ENCODE data around the gene MUSTN1.

The MUSTN1 gene

GRCh38 chr3:52846432-52846965 lies 11.7 kb upstream of the MUSTN1 start:
- no peak overlapping the region for H3K4me3 Mint-ChIP-seq
- H3K27ac Mint-ChIP-seq: no peak overlapping the region
- H3K27me3 Mint-ChIP-seq: no peaks in the 10 kb centered on the region
- H3K4me1 Mint-ChIP-seq: peaks cover 4% of the 10 kb centered on the region
- no peak for DNase-seq
- no peaks in the 10 kb centered on the region for H3K9me3 Mint-ChIP-seq
- CTCF ChIA-PET: interaction anchor here (0.9 to 2.5 kb wide), 5 partner anchors 8 to 225 kb away, joined by 3 to 9 read pairs (median 5); no protein-coding TSS in a partner anchor
- H3K36me3 Mint-ChIP-seq: peaks cover 5% of the 10 kb centered on the region

GRCh38 chr3:52845691-52846431 lies 11.0 kb upstream of the MUSTN1 start:
- no peak overlapping the region for H3K27ac Mint-ChIP-seq
- H3K4me1 Mint-ChIP-seq: peaks cover 4% of the 10 kb centered on the region
- H3K9me3 Mint-ChIP-seq: no peaks in the 10 kb centered on the region
- H3K4me3 Mint-ChIP-seq: no peak overlapping the region
- no peaks in the 10 kb centered on the region for H3K27me3 Mint-ChIP-seq
- H3K36me3 Mint-ChIP-seq: peaks cover 6% of the 10 kb centered on the region
- CTCF ChIA-PET: interaction anchor here (1.0 to 1.8 kb wide), 6 partner anchors 13 to 225 kb away, joined by 3 to 5 read pairs (median 4); no protein-coding TSS in a partner anchor
- DNase-seq: peak; percentile 32

- no peaks in the 10 kb centered on the region for H3K27me3 Mint-ChIP-seq
- CTCF ChIA-PET: interaction anchor here (1.1 to 1.8 kb wide), 4 partner anchors 13 to 226 kb away, joined by 3 to 4 read pairs (median 4); no protein-coding TSS in a partner anchor
- peaks cover 7% of the 10 kb centered on the region for H3K36me3 Mint-ChIP-seq
- no peak overlapping the region for H3K4me3 Mint-ChIP-seq
- no peaks in the 10 kb centered on the region for H3K9me3 Mint-ChIP-seq
- H3K4me1 Mint-ChIP-seq: peaks cover 4% of the 10 kb centered on the region
- DNase-seq: no peak
- no peak overlapping the region for H3K27ac Mint-ChIP-seq
These were observed 10.3 kb upstream of the MUSTN1 start for GRCh38 chr3:52845157-52845556.

GRCh38 chr3:52844290-52844975 lies 9.6 kb upstream of the MUSTN1 start:
- Mint-ChIP-seq H3K27ac (no peak overlapping the region), H3K4me3 (no peak overlapping the region), H3K36me3 (peaks cover 8% of the 10 kb centered on the region), H3K4me1 (peaks cover 9% of the 10 kb centered on the region), H3K27me3 (no peaks in the 10 kb centered on the region), H3K9me3 (no peaks in the 10 kb centered on the region)
- CTCF ChIA-PET: interaction anchor here (1.1 to 1.2 kb wide), 3 partner anchors 88 to 227 kb away, joined by 3 to 4 read pairs (median 3); no protein-coding TSS in a partner anchor
- no peak for DNase-seq

- Mint-ChIP-seq H3K27ac (no peak overlapping the region), H3K9me3 (no peaks in the 10 kb centered on the region), H3K36me3 (peaks cover 8% of the 10 kb centered on the region), H3K27me3 (no peaks in the 10 kb centered on the region), H3K4me1 (peaks cover 14% of the 10 kb centered on the region), H3K4me3 (no peak overlapping the region)
- CTCF ChIA-PET: interaction anchor here (1.1 to 1.2 kb wide), 2 partner anchors 12 to 228 kb away, joined by 3 read pairs; no protein-coding TSS in a partner anchor
- no peak for DNase-seq
These were observed 9.1 kb upstream of the MUSTN1 start for GRCh38 chr3:52843881-52844280.

GRCh38 chr3:52843108-52843865 lies 8.5 kb upstream of the MUSTN1 start:
- H3K9me3 Mint-ChIP-seq: no peaks in the 10 kb centered on the region
- peaks cover 8% of the 10 kb centered on the region for H3K36me3 Mint-ChIP-seq
- CTCF ChIA-PET: interaction anchor here (1.1 to 1.2 kb wide), 2 partner anchors 11 to 229 kb away, joined by 3 read pairs; no protein-coding TSS in a partner anchor
- no peak overlapping the region for H3K4me3 Mint-ChIP-seq
- DNase-seq: no peak
- H3K4me1 Mint-ChIP-seq: peaks cover 20% of the 10 kb centered on the region
- no peak overlapping the region for H3K27ac Mint-ChIP-seq
- no peaks in the 10 kb centered on the region for H3K27me3 Mint-ChIP-seq

- H3K4me1 Mint-ChIP-seq: peaks cover 29% of the 10 kb centered on the region
- no peaks in the 10 kb centered on the region for H3K27me3 Mint-ChIP-seq
- DNase-seq: no peak
- no peaks in the 10 kb centered on the region for H3K9me3 Mint-ChIP-seq
- no peak overlapping the region for H3K27ac Mint-ChIP-seq
- H3K4me3 Mint-ChIP-seq: no peak overlapping the region
- H3K36me3 Mint-ChIP-seq: peaks cover 12% of the 10 kb centered on the region
- CTCF ChIA-PET: no interaction called here
These were observed 7.6 kb upstream of the MUSTN1 start for GRCh38 chr3:52842424-52842823.

GRCh38 chr3:52841981-52842340 lies 7.1 kb upstream of the MUSTN1 start:
- no peak overlapping the region for H3K4me3 Mint-ChIP-seq
- peaks cover 33% of the 10 kb centered on the region for H3K4me1 Mint-ChIP-seq
- CTCF ChIA-PET: no interaction called here
- H3K27me3 Mint-ChIP-seq: no peaks in the 10 kb centered on the region
- no peak overlapping the region for H3K27ac Mint-ChIP-seq
- H3K36me3 Mint-ChIP-seq: peaks cover 12% of the 10 kb centered on the region
- DNase-seq: no peak
- H3K9me3 Mint-ChIP-seq: no peaks in the 10 kb centered on the region

- DNase-seq: no peak
- CTCF ChIA-PET: no interaction called here
- Mint-ChIP-seq H3K4me1 (peaks cover 34% of the 10 kb centered on the region), H3K4me3 (no peak overlapping the region), H3K27ac (no peak overlapping the region), H3K36me3 (peaks cover 12% of the 10 kb centered on the region), H3K27me3 (no peaks in the 10 kb centered on the region), H3K9me3 (no peaks in the 10 kb centered on the region)
These were observed 6.6 kb upstream of the MUSTN1 start for GRCh38 chr3:52841211-52841980.

GRCh38 chr3:52839892-52840545 lies 5.2 kb upstream of the MUSTN1 start:
- peaks cover 12% of the 10 kb centered on the region for H3K36me3 Mint-ChIP-seq
- no peaks in the 10 kb centered on the region for H3K9me3 Mint-ChIP-seq
- no peak overlapping the region for H3K27ac Mint-ChIP-seq
- no peaks in the 10 kb centered on the region for H3K27me3 Mint-ChIP-seq
- DNase-seq: no peak
- CTCF ChIA-PET: interaction anchor here (1.2 kb wide), 1 partner anchor 95 kb away, joined by 4 read pairs; no protein-coding TSS in a partner anchor
- no peak overlapping the region for H3K4me3 Mint-ChIP-seq
- H3K4me1 Mint-ChIP-seq: peaks cover 33% of the 10 kb centered on the region

GRCh38 chr3:52839268-52839575 lies 4.4 kb upstream of the MUSTN1 start:
- no peak for DNase-seq
- no peak overlapping the region for H3K4me3 Mint-ChIP-seq
- no peaks in the 10 kb centered on the region for H3K9me3 Mint-ChIP-seq
- CTCF ChIA-PET: interaction anchor here (0.8 to 2.5 kb wide), 8 partner anchors 8 to 96 kb away, joined by 3 to 9 read pairs (median 4); no protein-coding TSS in a partner anchor
- peaks cover 33% of the 10 kb centered on the region for H3K4me1 Mint-ChIP-seq
- no peaks in the 10 kb centered on the region for H3K27me3 Mint-ChIP-seq
- peaks cover 12% of the 10 kb centered on the region for H3K36me3 Mint-ChIP-seq
- H3K27ac Mint-ChIP-seq: no peak overlapping the region

- Mint-ChIP-seq H3K4me1 (peaks cover 33% of the 10 kb centered on the region), H3K9me3 (no peaks in the 10 kb centered on the region), H3K27me3 (no peaks in the 10 kb centered on the region), H3K27ac (no peak overlapping the region), H3K36me3 (peaks cover 12% of the 10 kb centered on the region), H3K4me3 (no peak overlapping the region)
- CTCF ChIA-PET: interaction anchor here (0.8 to 2.5 kb wide), 9 partner anchors 9 to 97 kb away, joined by 3 to 9 read pairs (median 4); no protein-coding TSS in a partner anchor
- peak; percentile 54 for DNase-seq
These were observed 3.9 kb upstream of the MUSTN1 start for GRCh38 chr3:52838561-52839267.

Data from activated naive CD4-positive, alpha-beta T cell treated with anti-CD3 and anti-CD28 coated beads, Interleukin-2, amount 10 ng/mL, durations not matched to agents 7 days and 5 days (primary cell).